Peyer's patch (tissue), 4 donors: ENCODE data around the gene ADRM1. TPM values are rescaled to one million over a fixed set of nuclear protein-coding genes. Genes with fewer than 3 reads are reported as not detected.

ENCODE experiments used
- DNase-seq, 3 donors: peaks; one replicate each; pipeline ENCODE4 v3.0.0-alpha.2; 2017 to 2019
- H3K27ac ChIP-seq, 4 donors: fragments of 200-600 bp; sonication (generic); one replicate each; pipeline ENCODE4 v1.5.1; 2016 to 2019
- H3K27me3 ChIP-seq, 2 donors: fragments of 200-600 bp; sonication (generic); one replicate each; pipeline ENCODE4 v1.5.1; 2019
- H3K36me3 ChIP-seq, 3 donors: fragments of 200-600 bp; sonication (generic); one replicate each; pipeline ENCODE4 v1.5.1; 2016 to 2019
- H3K4me1 ChIP-seq, 4 donors: fragments of 200-600 bp; sonication (generic); one replicate each; pipeline ENCODE4 v1.5.1; 2016 to 2019
- H3K4me3 ChIP-seq, 4 donors: fragments of 200-600 bp; sonication (generic); 1 replicate in 3 of 4; 2 replicates in 1 of 4; pipeline ENCODE4 v1.5.1; 2016 to 2019; ENCODE audit warnings: mild to moderate bottlenecking in 1 of 4
- H3K9me3 ChIP-seq, 4 donors: fragments of 200-600 bp; sonication (generic); one replicate each; pipeline ENCODE4 v1.5.1; 2016 to 2019; ENCODE audit warnings: mild to moderate bottlenecking in 1 of 4
- POLR2A ChIP-seq, 2 donors: fragments of 450-650 bp; IDR thresholded peaks; one replicate each; pipeline ENCODE4 v1.5.1; 2017; ENCODE audit warnings: antibody characterized with exemption in 2 of 2, mild to moderate bottlenecking in 2 of 2, moderate library complexity in 2 of 2
- total RNA-seq, 4 donors: library from RNA; depleted of rRNA; stranded (reverse); fragments of >200 nt; gene quantifications; one replicate each; pipeline ENCODE4 v1.1.0, GENCODE V29; 2016
- TF ChIP-seq, protein P1 (sequence below), 6 experiments: fragments of 450-650 bp in 4 of 6; fragments of 200-600 bp in 2 of 6; sonication (generic) in 1 of 6; IDR thresholded peaks; one replicate each; pipeline ENCODE4 v1.5.1; 2017 to 2019; ENCODE audit warnings: antibody characterized with exemption in 6 of 6, mild to moderate bottlenecking in 3 of 6, moderate library complexity in 1 of 6

ADRM1 gene
- total RNA-seq, 4 donors from 2014 or later, result 90.8 to 136 (median 99.7) TPM

DNA sequence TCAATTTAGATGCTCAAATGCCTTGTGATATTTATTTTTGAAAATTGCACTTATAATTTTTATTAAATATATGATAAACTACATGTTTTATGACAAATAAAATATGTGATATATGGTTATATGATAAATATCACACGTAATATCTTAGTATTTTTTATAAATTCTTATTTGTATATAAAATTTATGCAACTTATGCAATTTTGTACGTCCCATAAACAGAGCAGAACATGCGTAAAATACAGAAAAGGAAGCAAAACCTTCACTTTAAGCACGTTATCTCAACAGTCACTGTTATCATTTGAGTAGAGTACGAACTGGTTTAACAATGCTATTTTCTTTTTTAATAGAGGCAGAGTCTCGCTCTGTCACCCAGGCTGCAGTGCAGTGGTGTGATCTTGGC lies 15.7 kb upstream of the ADRM1 start:
- no peaks in the 10 kb centered on the region for H3K9me3 ChIP-seq
- TF ChIP-seq, protein P1, sequence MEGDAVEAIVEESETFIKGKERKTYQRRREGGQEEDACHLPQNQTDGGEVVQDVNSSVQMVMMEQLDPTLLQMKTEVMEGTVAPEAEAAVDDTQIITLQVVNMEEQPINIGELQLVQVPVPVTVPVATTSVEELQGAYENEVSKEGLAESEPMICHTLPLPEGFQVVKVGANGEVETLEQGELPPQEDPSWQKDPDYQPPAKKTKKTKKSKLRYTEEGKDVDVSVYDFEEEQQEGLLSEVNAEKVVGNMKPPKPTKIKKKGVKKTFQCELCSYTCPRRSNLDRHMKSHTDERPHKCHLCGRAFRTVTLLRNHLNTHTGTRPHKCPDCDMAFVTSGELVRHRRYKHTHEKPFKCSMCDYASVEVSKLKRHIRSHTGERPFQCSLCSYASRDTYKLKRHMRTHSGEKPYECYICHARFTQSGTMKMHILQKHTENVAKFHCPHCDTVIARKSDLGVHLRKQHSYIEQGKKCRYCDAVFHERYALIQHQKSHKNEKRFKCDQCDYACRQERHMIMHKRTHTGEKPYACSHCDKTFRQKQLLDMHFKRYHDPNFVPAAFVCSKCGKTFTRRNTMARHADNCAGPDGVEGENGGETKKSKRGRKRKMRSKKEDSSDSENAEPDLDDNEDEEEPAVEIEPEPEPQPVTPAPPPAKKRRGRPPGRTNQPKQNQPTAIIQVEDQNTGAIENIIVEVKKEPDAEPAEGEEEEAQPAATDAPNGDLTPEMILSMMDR (IDR thresholded peaks at IDR 0.05), result no peak
- TF ChIP-seq POLR2A (IDR thresholded peaks at IDR 0.05), result no peak
- DNase-seq, result no peak
- H3K4me3 ChIP-seq, result no peak overlapping the region
- H3K27ac ChIP-seq, result no peak overlapping the region
- peaks cover 0 to 86% (median 3%) of the 10 kb centered on the region in 3 donors for H3K36me3 ChIP-seq
- no peaks in the 10 kb centered on the region for H3K4me1 ChIP-seq
- no peaks in the 10 kb centered on the region for H3K27me3 ChIP-seq

DNA sequence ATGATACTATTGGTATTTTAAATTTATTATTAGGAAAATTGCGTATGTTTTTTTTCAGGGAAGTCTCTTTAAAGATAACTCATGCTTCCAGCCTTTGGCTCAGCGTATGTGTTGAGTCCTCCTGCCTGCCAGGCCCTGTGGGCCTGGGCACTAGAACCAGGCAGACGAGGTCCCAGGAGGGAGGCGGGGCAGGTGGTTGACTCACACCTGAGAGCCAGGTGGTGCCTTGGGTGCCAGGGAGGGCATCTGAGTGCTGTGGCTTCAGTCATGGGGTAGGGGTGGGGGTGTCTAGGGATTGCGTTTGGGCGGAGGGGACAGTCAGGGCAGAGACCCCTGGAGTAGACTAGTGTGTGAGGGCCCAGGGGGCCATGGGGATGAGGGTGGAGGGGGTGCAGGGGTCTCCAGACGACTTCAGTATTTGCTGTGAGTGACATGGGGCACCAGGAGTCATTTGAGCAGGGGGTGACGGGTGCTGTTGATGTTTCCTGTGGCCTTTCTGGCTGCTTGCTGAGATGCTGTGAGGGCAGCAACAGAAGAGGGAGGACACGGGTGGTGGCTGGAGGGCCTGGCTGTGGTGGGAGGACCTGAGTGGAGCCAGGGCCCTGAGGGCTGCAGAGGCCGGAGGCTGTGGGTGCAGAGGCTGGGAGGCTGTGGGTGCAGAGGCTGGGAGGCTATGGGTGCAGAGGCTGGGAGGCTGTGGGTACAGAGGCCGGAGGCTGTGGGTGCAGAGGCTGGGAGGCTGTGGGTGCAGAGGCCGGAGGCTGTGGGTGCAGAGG lies 14.8 kb upstream of the ADRM1 start:
- Histone ChIP-seq H3K4me3 (no peak overlapping the region), H3K4me1 (no peaks in the 10 kb centered on the region), H3K27ac (no peak overlapping the region), H3K36me3 (peaks cover 0 to 84% (median 3%) of the 10 kb centered on the region in 3 donors), H3K9me3 (no peaks in the 10 kb centered on the region), H3K27me3 (no peaks in the 10 kb centered on the region)
- DNase-seq, result no peak
- TF ChIP-seq, protein P1 (IDR thresholded peaks at IDR 0.05), result no peak
- TF ChIP-seq POLR2A (IDR thresholded peaks at IDR 0.05), result no peak

DNA sequence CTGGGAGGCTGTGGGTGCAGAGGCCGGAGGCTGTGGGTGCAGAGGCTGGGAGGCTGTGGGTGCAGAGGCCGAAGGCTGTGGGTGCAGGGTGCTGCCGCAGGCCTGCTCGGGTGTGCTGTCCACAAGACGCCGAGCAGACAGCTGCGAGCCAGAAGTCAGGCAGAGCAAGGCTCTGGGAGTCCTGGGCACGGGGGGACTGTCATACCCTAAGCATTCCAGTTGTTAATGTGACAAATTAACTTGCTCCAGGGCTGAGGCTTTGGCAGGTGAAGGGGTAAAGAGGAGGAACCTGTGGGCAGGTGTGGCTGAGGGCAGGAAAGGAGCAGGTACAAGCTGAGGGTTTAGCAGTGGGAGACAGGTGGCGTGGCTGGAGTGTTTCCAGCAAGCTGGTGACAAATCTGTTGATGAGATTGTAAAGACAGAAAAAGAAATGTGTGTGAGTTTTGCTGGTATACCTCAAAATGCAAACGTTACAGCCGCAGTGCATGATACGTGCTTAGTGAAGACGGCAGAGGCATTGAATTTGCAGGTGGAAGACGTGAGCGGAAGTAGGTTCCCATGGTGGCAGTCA lies 14.2 kb upstream of the ADRM1 start:
- no peaks in the 10 kb centered on the region for H3K9me3 ChIP-seq
- no peaks in the 10 kb centered on the region for H3K4me1 ChIP-seq
- H3K27ac ChIP-seq, result no peak overlapping the region
- H3K27me3 ChIP-seq, result no peaks in the 10 kb centered on the region
- no peak overlapping the region for H3K4me3 ChIP-seq
- H3K36me3 ChIP-seq, result peaks cover 0 to 84% (median 3%) of the 10 kb centered on the region in 3 donors
- no peak for DNase-seq
- TF ChIP-seq, protein P1 (IDR thresholded peaks at IDR 0.05), result no peak
- TF ChIP-seq POLR2A (IDR thresholded peaks at IDR 0.05), result no peak

DNA sequence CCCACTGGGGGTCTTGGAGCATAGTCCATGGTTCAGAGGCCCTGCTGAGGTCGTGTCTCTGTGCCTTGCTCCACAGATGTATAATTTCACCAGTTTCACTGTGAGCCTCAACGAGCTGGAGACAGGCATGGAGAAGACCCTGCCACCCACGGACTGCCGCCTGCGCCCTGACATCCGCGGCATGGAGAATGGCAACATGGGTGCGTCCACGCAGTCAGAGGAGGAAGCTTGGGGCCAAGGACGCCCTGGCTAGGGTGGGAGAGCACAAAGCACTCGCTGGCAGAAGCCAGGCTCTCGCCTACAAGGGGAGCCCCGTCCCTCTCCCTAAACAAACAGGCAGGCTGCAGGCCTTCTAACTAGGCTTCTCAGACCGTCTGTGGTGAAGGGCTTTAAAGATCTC lies 13.7 kb upstream of the ADRM1 start:
- H3K27ac ChIP-seq, result no peak overlapping the region
- no peak for DNase-seq
- H3K4me1 ChIP-seq, result no peaks in the 10 kb centered on the region
- no peaks in the 10 kb centered on the region for H3K9me3 ChIP-seq
- H3K27me3 ChIP-seq, result no peaks in the 10 kb centered on the region
- H3K36me3 ChIP-seq, result peaks cover 0 to 84% (median 3%) of the 10 kb centered on the region in 3 donors
- H3K4me3 ChIP-seq, result no peak overlapping the region
- no peak for TF ChIP-seq POLR2A (IDR thresholded peaks at IDR 0.05)
- TF ChIP-seq, protein P1 (IDR thresholded peaks at IDR 0.05), result no peak

DNA sequence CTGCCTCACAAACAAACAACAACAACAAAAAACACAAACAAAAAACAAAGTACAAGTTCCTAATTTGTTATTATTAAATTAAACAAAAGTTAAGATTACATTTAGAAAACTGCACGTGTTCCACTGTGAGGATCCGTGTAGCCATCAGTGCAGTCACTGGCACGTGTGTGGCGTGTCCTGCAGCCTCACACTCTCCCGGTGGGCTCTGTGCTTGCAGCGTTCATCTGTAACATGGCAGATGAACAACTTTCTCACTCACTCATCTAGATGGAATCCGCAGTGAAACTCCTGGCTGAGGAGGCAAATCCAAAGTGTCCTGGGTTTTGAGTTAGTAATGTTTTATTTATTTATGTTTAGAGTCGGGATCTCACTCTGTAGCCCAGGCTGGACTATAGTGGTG lies 12.9 kb upstream of the ADRM1 start:
- H3K27me3 ChIP-seq, result no peaks in the 10 kb centered on the region
- H3K4me3 ChIP-seq, result no peak overlapping the region
- no peaks in the 10 kb centered on the region for H3K4me1 ChIP-seq
- H3K36me3 ChIP-seq, result peaks cover 0 to 85% (median 3%) of the 10 kb centered on the region in 3 donors
- DNase-seq, result no peak
- H3K27ac ChIP-seq, result no peak overlapping the region
- no peak for TF ChIP-seq POLR2A (IDR thresholded peaks at IDR 0.05)
- TF ChIP-seq, protein P1 (IDR thresholded peaks at IDR 0.05), result no peak
- H3K9me3 ChIP-seq, result no peaks in the 10 kb centered on the region
